Activated naive CD4-positive, alpha-beta T cell treated with anti-CD3 and anti-CD28 coated beads, Interleukin-2, amount 50 U/mL, for 72 hours (primary cell): ENCODE data around the gene CAPN9. TPM values are rescaled to one million over a fixed set of nuclear protein-coding genes. Genes with fewer than 3 reads are reported as not detected.
"Not testable (repeated sequence)": the region's sequence is repeated elsewhere in the genome, so short reads cannot be mapped to it uniquely, and the experiment has no call there.

Experiments
- ATAC-seq, 2 donors: fragments of 150-1000 bp; cut with Tn5 transposase; 2 replicates each; pipeline ENCODE4 v1.10.0; 2021; ENCODE audit warnings: mild to moderate bottlenecking in 2 of 2, moderate library complexity in 2 of 2
- DNase-seq, 2 donors: peaks; one replicate each; pipeline ENCODE4 v3.0.0; 2021 to 2022; ENCODE audit warnings: low spot score in 2 of 2
- H3K27ac Mint-ChIP-seq, 2 donors: one replicate each; pipeline ENCODE4 v1.8.0; 2022; ENCODE audit warnings: mild to moderate bottlenecking in 2 of 2, mixed read lengths in 2 of 2
- H3K36me3 Mint-ChIP-seq, 2 donors: one replicate each; pipeline ENCODE4 v1.8.0; 2022; ENCODE audit warnings: mixed read lengths in 2 of 2
- H3K9me3 Mint-ChIP-seq, 2 donors: one replicate each; pipeline ENCODE4 v1.8.0; 2022; ENCODE audit warnings: mixed read lengths in 2 of 2
- total RNA-seq, 2 donors: library from RNA; stranded (reverse); gene quantifications; one replicate each; pipeline ENCODE4 v1.2.3, GENCODE V29; 2022

The CAPN9 gene, protein sequence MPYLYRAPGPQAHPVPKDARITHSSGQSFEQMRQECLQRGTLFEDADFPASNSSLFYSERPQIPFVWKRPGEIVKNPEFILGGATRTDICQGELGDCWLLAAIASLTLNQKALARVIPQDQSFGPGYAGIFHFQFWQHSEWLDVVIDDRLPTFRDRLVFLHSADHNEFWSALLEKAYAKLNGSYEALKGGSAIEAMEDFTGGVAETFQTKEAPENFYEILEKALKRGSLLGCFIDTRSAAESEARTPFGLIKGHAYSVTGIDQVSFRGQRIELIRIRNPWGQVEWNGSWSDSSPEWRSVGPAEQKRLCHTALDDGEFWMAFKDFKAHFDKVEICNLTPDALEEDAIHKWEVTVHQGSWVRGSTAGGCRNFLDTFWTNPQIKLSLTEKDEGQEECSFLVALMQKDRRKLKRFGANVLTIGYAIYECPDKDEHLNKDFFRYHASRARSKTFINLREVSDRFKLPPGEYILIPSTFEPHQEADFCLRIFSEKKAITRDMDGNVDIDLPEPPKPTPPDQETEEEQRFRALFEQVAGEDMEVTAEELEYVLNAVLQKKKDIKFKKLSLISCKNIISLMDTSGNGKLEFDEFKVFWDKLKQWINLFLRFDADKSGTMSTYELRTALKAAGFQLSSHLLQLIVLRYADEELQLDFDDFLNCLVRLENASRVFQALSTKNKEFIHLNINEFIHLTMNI
- not detected for total RNA-seq

DNA sequence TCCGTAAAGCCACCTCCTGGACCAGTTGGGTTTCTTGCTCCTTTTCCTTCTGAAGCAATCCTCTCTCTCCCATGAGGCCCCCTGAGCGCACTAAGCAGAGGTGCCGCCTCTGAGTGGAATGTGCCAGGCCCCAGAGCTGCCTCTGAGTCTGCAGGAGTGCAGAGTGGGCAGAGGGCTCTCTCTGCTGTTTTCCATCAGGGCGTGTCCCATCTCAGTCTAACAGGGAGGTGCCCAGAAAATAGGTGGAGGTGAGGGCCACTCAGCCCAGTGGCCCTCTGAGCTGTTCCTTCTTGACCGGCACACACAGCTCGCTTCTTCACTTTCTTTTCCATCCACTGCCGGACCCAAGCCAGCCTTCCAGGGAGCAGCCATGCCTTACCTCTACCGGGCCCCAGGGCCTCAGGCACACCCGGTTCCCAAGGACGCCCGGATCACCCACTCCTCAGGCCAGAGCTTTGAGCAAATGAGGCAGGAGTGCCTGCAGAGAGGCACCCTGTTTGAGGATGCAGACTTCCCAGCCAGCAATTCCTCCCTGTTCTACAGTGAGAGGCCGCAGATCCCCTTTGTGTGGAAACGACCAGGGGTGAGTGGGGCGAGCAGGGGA lies at the start of gene CAPN9:
TSS of gene CAPN9 (plus strand) at position 262 of the 604 bp plus-strand sequence. CDS start at position 371, 109 bp downstream.
- no peaks in the 10 kb centered on the region for H3K9me3 Mint-ChIP-seq
- no peak within 1 kb of the TSS for H3K27ac Mint-ChIP-seq
- DNase-seq (no peak), ATAC-seq (no peak)
- no peaks in the 10 kb centered on the region for H3K36me3 Mint-ChIP-seq

DNA sequence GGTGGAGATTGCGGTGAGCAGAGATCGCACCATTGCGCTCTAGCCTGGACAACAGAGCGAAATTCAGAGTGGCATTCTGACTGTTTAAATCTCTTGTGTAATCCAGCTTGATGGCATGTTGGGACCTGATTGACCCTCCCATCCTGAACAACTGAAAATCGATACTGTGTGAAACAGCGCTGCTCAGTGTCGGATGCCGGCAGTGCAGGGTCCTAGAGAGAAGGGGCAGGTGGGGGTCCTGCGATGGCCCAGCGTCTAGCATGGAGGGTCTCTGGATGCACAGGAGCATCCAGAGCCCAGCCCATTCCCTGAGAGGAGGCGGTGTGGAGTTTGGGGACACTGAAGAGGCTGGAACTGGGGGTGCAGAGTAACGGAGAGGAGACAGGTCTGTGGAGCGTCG lies 49.1 kb upstream of the CAPN9 start:
- no peak for DNase-seq
- Mint-ChIP-seq H3K27ac (no peak overlapping the region), H3K9me3 (no peaks in the 10 kb centered on the region), H3K36me3 (no peaks in the 10 kb centered on the region)
- no peak for ATAC-seq

DNA sequence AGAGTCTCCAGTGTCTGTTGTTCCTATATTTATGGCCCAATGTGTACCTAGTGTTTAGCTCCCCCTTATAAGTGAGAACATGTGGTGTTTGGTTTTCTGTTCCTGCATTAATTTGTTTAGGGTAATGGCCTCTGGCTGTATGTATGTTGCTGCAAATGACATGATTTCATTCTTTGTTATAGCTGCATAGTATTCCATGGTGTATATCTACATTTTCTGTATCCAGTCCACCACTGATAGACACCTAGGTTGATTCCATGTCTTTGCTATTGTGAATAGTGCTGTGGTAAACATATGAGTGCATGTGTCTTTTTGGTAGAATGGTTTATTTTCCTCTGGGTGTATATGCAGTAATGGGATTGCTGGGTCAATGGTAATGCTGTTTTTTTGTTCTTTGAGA lies 48.2 kb upstream of the CAPN9 start:
- not testable (repeated sequence) for H3K27ac Mint-ChIP-seq, H3K36me3 Mint-ChIP-seq, H3K9me3 Mint-ChIP-seq, ATAC-seq, DNase-seq

DNA sequence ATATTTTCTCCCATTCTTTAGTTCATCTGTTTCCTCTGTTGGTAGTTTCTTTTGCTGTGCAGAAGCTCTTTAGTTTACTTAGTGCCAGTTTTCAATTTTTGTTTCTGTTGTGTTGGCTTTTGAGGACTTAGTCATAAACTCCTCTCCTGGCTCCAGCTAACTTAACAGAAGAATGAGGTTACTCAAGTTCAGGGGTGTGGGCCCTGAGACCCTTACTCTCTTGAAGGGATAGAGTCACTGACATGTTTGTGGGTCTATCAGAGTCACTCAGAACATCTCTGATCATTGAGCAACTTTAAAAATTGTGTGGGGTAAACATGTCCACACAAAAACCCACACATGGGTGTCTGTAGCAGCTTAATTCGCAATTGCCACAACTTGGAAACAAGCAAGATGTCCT lies 47.5 kb upstream of the CAPN9 start:
- H3K36me3 Mint-ChIP-seq = no peaks in the 10 kb centered on the region
- no peak overlapping the region for H3K27ac Mint-ChIP-seq
- no peaks in the 10 kb centered on the region for H3K9me3 Mint-ChIP-seq
- DNase-seq = no peak
- no peak for ATAC-seq

DNA sequence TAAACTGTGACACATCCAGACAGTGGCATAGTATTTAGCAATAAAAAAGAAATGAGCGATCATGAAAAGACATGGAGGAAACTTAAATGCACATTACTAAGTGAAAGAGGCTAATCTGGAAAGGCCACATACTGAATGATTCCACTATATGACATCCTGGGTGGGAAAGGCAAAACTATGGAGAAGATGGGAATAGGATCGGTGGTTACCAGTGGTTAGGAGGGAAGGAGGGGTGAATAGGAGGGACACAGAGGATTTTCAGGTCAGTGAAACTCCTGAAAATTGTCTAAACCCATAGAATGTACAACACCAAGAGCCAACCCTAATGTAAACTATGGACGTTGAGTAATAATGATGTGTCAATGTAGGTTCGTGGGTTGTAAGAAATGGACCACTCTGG lies 47.1 kb upstream of the CAPN9 start:
- no peaks in the 10 kb centered on the region for H3K9me3 Mint-ChIP-seq
- ATAC-seq = no peak
- no peaks in the 10 kb centered on the region for H3K36me3 Mint-ChIP-seq
- no peak for DNase-seq
- no peak overlapping the region for H3K27ac Mint-ChIP-seq

DNA sequence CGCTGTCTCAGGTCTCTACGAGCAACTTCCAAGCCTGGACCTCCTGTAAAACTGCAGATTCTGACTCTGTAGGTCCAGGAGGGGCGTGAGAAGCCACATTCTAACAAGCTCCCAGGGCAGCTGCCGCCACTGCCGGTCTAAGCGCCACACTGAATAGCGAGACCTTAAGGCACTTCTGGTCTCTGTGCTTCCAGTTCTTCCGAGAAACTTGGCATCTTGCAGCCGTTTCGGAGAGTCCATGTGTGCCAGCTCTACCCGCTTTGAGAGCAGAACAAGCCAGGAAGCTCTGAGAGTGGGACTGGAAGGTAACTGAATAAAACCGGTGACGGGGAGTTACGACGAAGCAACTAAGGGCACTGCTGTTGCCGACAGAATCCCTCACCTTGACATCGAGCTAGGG lies 45.8 kb upstream of the CAPN9 start:
- ATAC-seq (no peak), DNase-seq (no peak)
- Mint-ChIP-seq H3K9me3 (no peaks in the 10 kb centered on the region), H3K27ac (no peak overlapping the region), H3K36me3 (no peaks in the 10 kb centered on the region)

DNA sequence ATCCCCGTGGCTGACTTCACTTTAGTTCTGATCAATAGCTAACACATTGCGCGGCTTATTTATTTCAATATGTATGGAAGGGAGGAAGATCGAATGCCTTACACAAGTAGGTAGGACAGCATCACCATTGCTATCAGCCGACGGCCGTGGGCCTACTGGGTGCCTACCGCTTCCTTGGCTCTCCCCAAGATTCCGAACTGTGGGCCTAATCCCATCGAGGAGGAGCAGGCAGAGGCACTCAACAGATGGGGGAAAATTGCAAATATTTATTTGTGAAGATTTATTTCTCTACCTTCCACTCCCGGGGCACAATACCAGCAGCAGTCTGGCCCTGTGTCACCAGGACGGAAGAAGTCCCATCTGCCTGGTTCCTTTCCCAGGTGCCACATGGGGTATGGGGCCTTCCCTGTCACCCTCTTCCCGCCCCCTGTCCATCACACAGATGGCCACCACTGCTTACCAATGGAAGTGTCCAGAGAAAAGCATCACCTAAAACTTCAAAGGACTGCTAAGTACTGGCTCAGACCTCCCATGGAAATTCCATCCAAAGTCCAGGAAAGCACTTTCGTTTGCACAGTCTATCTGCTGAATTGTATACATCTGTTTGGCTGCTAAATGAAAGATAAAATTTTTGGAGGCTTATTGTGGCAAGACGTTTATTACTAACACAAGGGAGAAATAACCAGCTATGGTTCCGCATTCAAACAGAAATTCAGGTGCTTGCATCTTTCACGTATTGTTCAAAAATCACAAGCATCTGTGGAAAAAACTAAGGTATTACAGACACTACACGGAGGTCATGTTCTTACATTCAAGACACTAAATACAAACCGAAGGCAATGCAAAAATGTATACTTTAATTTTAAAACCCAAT lies 45.1 kb upstream of the CAPN9 start:
- ATAC-seq (no peak), DNase-seq (no peak)
- H3K36me3 Mint-ChIP-seq = no peaks in the 10 kb centered on the region
- H3K27ac Mint-ChIP-seq = no peak overlapping the region
- H3K9me3 Mint-ChIP-seq = no peaks in the 10 kb centered on the region

DNA sequence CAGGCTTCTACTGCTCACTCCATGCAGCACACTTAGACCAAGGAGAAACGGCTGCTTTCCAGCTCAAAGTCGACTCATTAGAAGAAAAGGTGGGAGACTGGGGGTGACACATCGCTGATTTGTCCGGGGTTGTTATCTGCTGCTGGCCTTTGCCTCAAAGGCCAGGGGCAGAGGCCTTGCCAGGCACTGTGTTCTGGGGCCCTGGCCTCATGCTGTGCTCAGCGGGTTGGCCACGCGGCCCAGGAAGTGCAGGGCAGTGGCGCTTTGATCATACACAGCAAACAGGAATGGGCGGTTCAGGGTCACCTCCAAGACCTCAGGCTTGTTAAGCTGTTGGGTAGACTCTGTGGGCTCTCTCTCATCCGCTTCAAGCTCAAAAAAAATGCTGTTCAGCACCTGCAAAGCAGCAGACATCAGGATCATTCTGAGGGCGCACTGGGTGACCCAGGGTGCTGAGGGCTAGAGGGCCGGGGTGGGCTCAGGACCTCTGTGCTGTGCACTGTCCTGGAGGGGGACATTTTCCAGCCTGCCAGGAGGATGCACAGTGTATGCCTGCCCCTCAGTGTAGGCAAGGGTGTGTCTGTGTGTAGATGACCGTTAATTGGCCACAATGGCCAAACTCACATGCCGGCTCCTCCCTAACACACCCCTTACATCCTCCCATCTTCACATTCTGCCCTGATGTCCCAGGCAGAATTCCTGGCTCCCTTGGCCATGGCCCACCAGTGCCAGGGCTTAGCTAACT lies 44.1 kb upstream of the CAPN9 start:
- Mint-ChIP-seq H3K9me3 (no peaks in the 10 kb centered on the region), H3K36me3 (no peaks in the 10 kb centered on the region), H3K27ac (no peak overlapping the region)
- ATAC-seq = no peak
- DNase-seq = no peak

DNA sequence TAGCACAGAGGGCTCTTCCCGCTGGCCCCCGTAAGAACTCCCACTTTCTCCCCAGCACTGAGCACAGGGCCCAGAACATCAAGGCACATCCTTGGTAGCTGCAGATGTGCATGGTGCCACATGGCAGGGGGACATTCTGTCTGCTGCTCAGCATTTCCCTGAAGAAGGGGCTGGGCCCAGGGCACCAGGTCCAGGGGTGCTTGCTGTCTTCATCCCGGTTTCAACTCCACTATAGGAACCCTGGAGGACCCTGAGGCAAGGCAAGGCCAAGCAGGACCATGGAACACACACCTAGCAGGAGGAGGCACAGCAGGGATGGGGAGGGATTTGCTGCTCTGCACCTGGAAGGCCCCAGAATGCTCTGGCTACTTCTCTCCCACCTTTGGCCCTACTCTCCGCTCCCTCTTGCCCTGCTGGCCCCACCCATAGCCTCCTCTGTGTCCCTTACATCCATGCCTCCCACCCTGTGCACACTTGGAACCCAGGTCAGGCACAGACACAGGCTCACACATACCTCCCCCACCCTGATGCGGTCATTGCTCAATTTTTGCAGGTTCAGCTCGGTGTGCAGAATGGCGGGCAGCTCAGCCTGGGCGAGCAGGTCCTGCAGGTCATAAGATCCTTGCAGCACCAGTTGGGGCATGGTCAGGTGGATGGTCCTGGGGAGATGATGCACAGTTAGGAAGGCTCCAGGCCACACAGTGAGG lies 43.4 kb upstream of the CAPN9 start:
- DNase-seq (no peak), ATAC-seq (no peak)
- Mint-ChIP-seq H3K27ac (no peak overlapping the region), H3K9me3 (no peaks in the 10 kb centered on the region), H3K36me3 (no peaks in the 10 kb centered on the region)

DNA sequence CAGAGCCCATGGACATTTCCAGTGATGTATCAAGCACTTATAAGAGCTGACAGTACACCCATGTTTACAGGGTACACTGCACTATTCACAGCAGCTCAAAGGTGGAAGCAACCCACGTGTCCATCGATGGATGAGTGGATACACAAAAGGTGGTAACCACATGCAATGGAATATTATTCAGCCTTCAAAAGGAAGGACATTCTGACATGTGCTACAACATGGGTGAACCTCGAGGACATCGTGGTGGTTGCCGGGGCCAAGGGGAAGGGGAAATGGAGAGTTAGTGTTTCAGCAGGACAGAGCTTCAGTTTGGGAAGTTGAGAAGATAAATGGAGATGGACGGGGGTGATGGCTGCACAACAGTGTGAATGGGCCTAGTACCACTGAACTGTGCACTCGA lies 42.4 kb upstream of the CAPN9 start:
- DNase-seq = no peak
- ATAC-seq = no peak
- Mint-ChIP-seq H3K36me3 (no peaks in the 10 kb centered on the region), H3K27ac (no peak overlapping the region), H3K9me3 (no peaks in the 10 kb centered on the region)

DNA sequence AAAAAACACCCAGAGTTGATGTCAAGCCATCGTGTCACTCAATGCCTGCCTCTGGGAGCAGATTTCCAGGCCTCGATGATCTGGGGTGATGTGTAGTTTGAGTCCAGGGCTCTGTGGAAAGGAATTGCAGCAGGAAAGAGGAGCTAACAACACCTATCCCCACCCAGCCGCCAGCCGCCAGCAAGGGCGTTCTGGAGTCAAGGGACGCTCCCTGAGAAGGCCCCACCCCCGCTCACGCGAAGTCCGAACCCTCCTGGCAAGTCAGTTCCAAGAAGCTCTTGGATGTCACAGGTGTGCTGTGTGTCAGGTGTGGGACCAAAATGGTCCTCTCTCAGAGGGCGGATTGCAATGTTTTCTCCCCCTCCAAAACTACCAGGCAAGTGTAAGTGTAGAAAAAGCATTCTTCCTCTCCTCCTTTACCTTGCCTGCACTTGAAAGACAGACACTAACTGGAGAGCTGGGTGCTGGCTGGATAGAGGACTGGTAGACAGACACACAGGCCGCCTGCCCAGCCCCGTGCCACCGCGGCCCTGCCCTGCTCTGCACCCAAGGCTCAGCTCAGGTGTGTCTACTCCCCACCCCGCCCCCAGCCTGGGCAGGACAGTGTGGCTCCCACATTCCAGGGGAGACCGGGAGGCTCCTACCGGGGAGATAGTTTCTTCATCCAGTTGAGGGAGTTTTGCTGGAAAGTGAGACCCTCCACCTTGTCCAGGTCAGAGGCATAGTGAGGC lies 41.7 kb upstream of the CAPN9 start:
- H3K36me3 Mint-ChIP-seq = no peaks in the 10 kb centered on the region
- no peak for DNase-seq
- no peak for ATAC-seq
- H3K27ac Mint-ChIP-seq = no peak overlapping the region
- H3K9me3 Mint-ChIP-seq = no peaks in the 10 kb centered on the region

DNA sequence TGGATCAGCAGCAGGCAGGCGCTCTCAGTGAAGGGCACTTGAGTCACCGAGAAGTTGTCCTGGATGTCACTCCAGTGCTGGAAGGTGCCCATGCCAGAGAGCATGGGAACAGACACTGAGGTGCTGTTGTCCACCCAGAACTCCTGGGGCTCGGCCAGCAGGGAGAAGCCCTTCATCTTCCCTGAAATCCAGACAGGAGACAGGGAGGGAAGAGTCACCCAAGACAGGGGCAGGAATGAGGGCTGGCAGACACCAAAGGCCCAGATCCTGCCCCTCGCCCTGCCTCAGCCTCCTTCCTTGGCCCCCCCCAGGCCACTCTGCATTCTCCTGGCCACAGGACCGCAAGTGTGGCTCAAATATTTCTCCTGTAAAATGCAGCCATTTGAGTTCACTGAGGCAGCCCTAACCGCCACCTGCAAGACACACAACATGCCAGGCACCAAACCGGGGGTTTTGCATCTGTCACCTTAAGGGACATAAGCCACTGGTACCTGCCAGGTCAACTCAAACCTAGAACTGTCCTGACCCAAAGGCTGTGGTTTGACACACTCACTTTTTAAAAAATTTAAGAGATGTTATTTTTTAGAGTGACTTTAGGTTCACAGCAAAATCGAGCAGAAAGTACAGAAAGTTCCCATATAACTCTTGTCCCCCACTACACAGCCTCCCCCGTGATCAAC lies 41.0 kb upstream of the CAPN9 start:
- DNase-seq = no peak
- no peaks in the 10 kb centered on the region for H3K9me3 Mint-ChIP-seq
- no peak for ATAC-seq
- H3K27ac Mint-ChIP-seq = no peak overlapping the region
- H3K36me3 Mint-ChIP-seq = no peaks in the 10 kb centered on the region

DNA sequence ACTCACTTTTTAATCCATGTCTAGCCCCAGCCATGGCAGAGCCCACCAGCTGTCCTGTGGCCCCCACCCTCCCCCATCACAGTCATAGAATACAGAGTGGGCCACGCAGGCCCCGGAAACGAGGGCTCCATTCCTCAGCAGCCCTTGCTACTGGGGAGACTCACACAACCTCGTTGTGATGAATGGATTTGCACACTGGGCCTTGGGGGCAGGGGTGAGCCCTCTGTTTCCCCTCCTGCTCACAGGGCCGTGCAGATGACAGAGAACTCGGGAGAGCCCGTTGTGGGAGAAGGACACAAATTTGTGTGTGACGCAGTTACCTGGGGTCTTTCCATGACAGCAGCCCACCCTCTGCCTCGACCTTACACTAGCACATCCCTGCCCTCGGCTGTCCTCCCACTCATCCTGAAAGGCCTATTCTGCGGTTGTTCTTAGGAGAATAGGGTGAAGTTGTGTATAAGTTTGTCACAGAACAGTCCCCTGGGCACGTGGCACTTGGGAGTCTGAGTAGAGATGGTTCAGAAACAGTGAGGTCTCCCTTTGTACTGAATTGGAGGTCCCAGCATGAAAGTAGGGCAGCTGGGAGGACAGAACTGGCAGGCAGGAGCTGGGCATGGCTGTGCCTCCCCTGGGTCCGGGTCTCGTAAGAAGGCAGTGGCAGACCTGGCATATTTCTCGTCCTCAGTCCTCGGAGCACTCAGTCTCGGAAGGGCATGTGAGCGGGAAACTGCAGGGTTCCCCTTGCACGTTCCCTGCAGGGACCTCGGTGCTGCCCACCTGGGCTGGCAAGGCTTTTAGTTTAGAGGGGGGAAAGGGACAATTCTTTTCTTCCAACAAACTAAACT lies 40.1 kb upstream of the CAPN9 start:
- no peaks in the 10 kb centered on the region for H3K36me3 Mint-ChIP-seq
- H3K9me3 Mint-ChIP-seq = no peaks in the 10 kb centered on the region
- no peak overlapping the region for H3K27ac Mint-ChIP-seq
- no peak for DNase-seq
- no peak for ATAC-seq
